ENCODE measurements around the gene VAPB. TPM values are rescaled to one million over a fixed set of nuclear protein-coding genes. Genes with fewer than 3 reads are reported as not detected.
"Not testable (repeated sequence)": the region's sequence is repeated elsewhere in the genome, so short reads cannot be mapped to it uniquely, and the experiment has no call there.

VAPB gene
- total and polyA plus RNA-seq, 2 donors from 2014 or later: 49.3 to 60.4 TPM

GRCh38 chr20:58372806-58373205, 16.2 kb upstream of the VAPB start:
- intact Hi-C loops (cut with DNase I): no loop called here

GRCh38 chr20:58373296-58373695, 15.7 kb upstream of the VAPB start:
- FAIRE-seq; H3K4me1 ChIP-seq (ENCODE audit: control insufficient read depth in 2 of 3, insufficient read depth in 2 of 3, low read depth in 1 of 3, low read length in 3 of 3); intact Hi-C loops (cut with DNase I); H3K4me3 ChIP-seq (ENCODE audit: low read length in 3 of 3); H3K9me3 ChIP-seq (ENCODE audit: control insufficient read depth in 2 of 3, insufficient read depth in 1 of 3, low read length in 3 of 3); H3K9ac ChIP-seq (ENCODE audit: low read length in 3 of 3); DNase-seq; H3K36me3 ChIP-seq (ENCODE audit: control insufficient read depth in 2 of 3, insufficient read depth in 3 of 3, low read length in 3 of 3); H3K27me3 ChIP-seq (ENCODE audit: control insufficient read depth, insufficient read depth, low read length): not testable (repeated sequence)
- peak overlapping the region in 1 of 2 donors; percentile 23 for H3K27ac ChIP-seq (ENCODE audit: low read depth in 2 of 2, low read length in 2 of 2)

More at GRCh38 chr20:58372806-58373205, 16.2 kb upstream of the VAPB start:
- H3K27ac ChIP-seq (ENCODE audit: low read depth in 2 of 2, low read length in 2 of 2): no peak overlapping the region
- H3K27me3 ChIP-seq (ENCODE audit: control insufficient read depth, insufficient read depth, low read length): no peaks in the 10 kb centered on the region
- no peaks in the 10 kb centered on the region for H3K36me3 ChIP-seq (ENCODE audit: control insufficient read depth in 2 of 3, insufficient read depth in 3 of 3, low read length in 3 of 3)
- H3K9ac ChIP-seq (ENCODE audit: low read length in 3 of 3): no peak overlapping the region
- FAIRE-seq: no peak
- H3K9me3 ChIP-seq (ENCODE audit: control insufficient read depth in 2 of 3, insufficient read depth in 1 of 3, low read length in 3 of 3): no peaks in the 10 kb centered on the region
- no peak for TF ChIP-seq CTCF (IDR thresholded peaks at IDR 0.05; ENCODE audit: borderline replicate concordance, extremely low read depth, insufficient read depth)
- no peaks in the 10 kb centered on the region for H3K4me1 ChIP-seq (ENCODE audit: control insufficient read depth in 2 of 3, insufficient read depth in 2 of 3, low read depth in 1 of 3, low read length in 3 of 3)
- DNase-seq: peak in 3 of 5 donors; percentile 46 to 62 (median 48)
- no peak overlapping the region for H3K4me3 ChIP-seq (ENCODE audit: low read length in 3 of 3)

GRCh38 chr20:58374027-58374850, 14.8 kb upstream of the VAPB start:
- Histone ChIP-seq H3K36me3 (ENCODE audit: control insufficient read depth in 2 of 3, insufficient read depth in 3 of 3, low read length in 3 of 3) (no peaks in the 10 kb centered on the region), H3K9me3 (ENCODE audit: control insufficient read depth in 2 of 3, insufficient read depth in 1 of 3, low read length in 3 of 3) (no peaks in the 10 kb centered on the region), H3K9ac (ENCODE audit: low read length in 3 of 3) (no peak overlapping the region), H3K4me1 (ENCODE audit: control insufficient read depth in 2 of 3, insufficient read depth in 2 of 3, low read depth in 1 of 3, low read length in 3 of 3) (no peaks in the 10 kb centered on the region), H3K4me3 (ENCODE audit: low read length in 3 of 3) (no peak overlapping the region), H3K27me3 (ENCODE audit: control insufficient read depth, insufficient read depth, low read length) (no peaks in the 10 kb centered on the region), H3K27ac (ENCODE audit: low read depth in 2 of 2, low read length in 2 of 2) (no peak overlapping the region)
- FAIRE-seq (no peak), DNase-seq (no peak)
- no peak for TF ChIP-seq CTCF (IDR thresholded peaks at IDR 0.05; ENCODE audit: borderline replicate concordance, extremely low read depth, insufficient read depth)
- intact Hi-C loops (cut with DNase I): no loop called here

- TF ChIP-seq CTCF (IDR thresholded peaks at IDR 0.05; ENCODE audit: borderline replicate concordance, extremely low read depth, insufficient read depth): no peak
- no peak overlapping the region for H3K4me3 ChIP-seq (ENCODE audit: low read length in 3 of 3)
- H3K9ac ChIP-seq (ENCODE audit: low read length in 3 of 3): peak overlapping the region in 1 of 3 donors; percentile 7
- no peaks in the 10 kb centered on the region for H3K4me1 ChIP-seq (ENCODE audit: control insufficient read depth in 2 of 3, insufficient read depth in 2 of 3, low read depth in 1 of 3, low read length in 3 of 3)
- H3K9me3 ChIP-seq (ENCODE audit: control insufficient read depth in 2 of 3, insufficient read depth in 1 of 3, low read length in 3 of 3): no peaks in the 10 kb centered on the region
- peak in 2 of 5 donors; percentile 40 to 58 for DNase-seq
- H3K27ac ChIP-seq (ENCODE audit: low read depth in 2 of 2, low read length in 2 of 2): no peak overlapping the region
- no peak for FAIRE-seq
- H3K36me3 ChIP-seq (ENCODE audit: control insufficient read depth in 2 of 3, insufficient read depth in 3 of 3, low read length in 3 of 3): no peaks in the 10 kb centered on the region
- no peaks in the 10 kb centered on the region for H3K27me3 ChIP-seq (ENCODE audit: control insufficient read depth, insufficient read depth, low read length)
- intact Hi-C loops (cut with DNase I): no loop called here
Measured at GRCh38 chr20:58374906-58375758, 13.9 kb upstream of the VAPB start.
